ENCODE data around the gene AFF3.

AFF3 gene

DNA sequence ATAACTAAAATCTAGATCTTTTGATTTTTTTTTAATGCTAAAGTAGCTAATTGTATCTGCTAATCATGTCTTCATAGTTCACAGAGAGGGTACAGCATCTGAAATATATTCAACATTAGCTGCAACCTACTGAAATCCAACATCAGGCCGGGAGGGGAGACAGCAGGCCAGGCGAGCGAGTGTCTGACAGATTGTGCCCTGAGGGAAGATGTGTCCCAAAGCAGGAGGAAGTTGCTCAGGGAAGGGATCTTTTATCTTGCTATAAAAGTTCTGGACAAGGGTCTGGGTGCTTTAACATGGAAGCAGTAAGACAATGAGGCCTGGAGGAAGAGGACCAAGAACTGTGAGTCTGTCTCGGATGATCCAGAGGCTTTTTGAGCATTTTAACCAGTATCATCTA is 274.1 kb downstream of the AFF3 start:
- H3K4me3 Mint-ChIP-seq = no peak overlapping the region
- H3K4me1 Mint-ChIP-seq (ENCODE audit: low read depth) = no peaks in the 10 kb centered on the region
- no peak overlapping the region for H3K27ac Mint-ChIP-seq
- no peaks in the 10 kb centered on the region for H3K27me3 Mint-ChIP-seq (ENCODE audit: low read depth)
- no peaks in the 10 kb centered on the region for H3K36me3 Mint-ChIP-seq (ENCODE audit: low read depth)
- DNase-seq (ENCODE audit: low spot score) = no peak
- no peaks in the 10 kb centered on the region for H3K9me3 Mint-ChIP-seq

DNA sequence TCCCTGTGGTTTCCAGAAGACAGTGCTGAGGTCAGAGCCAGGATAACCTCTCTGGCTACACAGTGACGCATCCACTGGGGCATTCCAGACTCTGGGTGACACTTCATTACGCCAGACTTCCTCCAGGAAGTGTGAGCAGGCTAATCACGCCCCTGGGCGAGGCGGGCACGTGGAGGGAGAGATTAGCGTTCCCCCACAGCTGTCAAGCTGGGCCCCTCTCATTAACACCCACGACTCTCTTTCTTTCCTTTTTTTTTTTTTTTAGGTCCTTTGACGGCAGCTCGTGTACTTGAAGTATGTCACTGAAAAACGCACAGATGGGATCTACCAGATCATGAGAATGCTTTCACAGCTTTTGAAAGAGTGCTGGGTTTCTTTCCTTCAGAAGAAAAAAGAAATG is 274.6 kb downstream of the AFF3 start:
- Mint-ChIP-seq H3K27ac (no peak overlapping the region), H3K36me3 (ENCODE audit: low read depth) (no peaks in the 10 kb centered on the region), H3K4me1 (ENCODE audit: low read depth) (no peaks in the 10 kb centered on the region), H3K4me3 (no peak overlapping the region), H3K27me3 (ENCODE audit: low read depth) (no peaks in the 10 kb centered on the region), H3K9me3 (no peaks in the 10 kb centered on the region)
- DNase-seq (ENCODE audit: low spot score) = no peak

DNA sequence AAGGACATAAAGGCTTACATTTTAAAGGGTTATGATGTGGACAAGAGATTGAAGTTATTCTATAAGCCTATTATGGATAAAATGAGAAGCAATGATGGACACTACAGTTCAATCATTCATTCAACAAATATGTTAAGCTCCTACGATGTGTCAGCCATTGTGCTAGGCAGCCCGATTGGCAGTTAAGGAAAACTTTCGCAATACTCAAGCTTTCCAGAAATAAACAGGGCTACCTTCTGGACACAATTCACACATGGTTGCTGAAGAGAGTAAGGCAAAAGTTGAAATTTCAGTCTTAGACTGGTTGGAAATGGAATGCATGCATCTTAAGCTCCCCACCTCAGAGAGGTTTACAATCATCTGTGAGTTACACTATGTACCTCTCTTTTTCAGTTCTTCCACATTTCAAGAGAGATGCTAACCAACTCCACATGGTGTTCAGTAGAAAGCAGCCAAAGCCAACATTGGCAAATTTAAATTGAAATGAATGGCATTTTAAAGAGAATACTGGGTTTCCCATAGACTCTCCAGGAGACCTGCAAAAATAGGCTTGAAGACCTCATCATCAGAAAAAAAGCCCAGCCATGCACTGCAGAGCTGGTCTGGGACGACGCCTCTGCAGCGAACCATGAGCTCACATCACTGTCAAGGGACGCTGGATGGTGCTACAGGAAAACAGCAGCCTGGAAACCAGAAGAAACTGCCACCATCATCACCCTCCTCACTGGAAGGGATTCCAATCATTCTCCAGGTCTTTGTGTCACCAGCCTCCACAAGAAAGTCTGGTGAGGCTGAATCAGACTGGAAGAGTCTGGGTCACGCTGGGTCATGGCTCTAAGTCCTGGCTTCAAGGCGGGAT is 276.3 kb downstream of the AFF3 start:
- DNase-seq (ENCODE audit: low spot score) = no peak
- no peaks in the 10 kb centered on the region for H3K36me3 Mint-ChIP-seq (ENCODE audit: low read depth)
- H3K27ac Mint-ChIP-seq = no peak overlapping the region
- no peak overlapping the region for H3K4me3 Mint-ChIP-seq
- H3K4me1 Mint-ChIP-seq (ENCODE audit: low read depth) = peaks cover 15% of the 10 kb centered on the region
- no peaks in the 10 kb centered on the region for H3K9me3 Mint-ChIP-seq
- H3K27me3 Mint-ChIP-seq (ENCODE audit: low read depth) = no peaks in the 10 kb centered on the region

DNA sequence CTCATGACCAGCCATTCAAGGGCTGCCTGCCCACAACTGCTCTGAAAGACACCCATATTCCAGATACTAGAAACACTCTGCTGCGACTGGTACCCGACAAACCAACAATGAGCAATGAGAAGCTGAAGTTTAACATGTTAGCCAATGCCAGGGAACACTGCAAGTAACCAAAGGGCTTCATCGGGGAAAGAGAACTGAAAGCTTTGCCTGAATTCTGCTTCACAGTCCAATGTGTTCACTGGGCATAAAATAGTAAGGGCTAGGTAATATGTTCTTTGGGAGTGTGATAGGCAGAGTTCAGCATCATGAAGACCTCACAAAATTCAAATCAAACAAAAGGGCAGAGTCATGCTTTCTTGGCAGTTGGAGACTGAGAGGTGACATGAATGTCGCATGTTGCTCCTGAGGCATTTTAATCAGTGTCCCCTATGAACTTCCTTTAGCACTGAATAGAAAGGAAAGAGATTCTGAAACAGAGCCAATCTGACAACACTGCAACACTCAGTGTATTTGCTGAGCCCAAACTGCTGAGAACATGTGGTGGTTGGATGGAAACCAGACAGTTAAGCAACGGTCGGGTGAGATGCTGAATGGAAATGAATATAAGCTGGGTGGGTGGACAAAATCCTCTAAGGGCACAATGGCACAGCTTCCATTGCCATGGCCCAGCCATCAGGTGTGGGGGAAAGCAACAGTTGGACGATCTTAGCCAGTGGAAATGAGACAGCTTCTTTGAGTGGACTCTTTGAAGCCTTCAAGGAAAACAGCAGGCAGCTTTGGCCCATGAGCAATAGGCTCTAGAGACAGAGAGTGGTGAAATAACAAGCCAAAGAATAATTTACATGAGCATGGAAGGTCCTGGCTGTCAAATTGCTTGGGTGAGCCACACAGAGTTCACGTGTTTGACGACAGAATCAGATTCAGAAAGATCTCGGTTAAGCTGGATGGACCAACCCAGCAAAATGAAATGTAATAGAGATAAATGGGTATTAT is 277.5 kb downstream of the AFF3 start:
- no peak for DNase-seq (ENCODE audit: low spot score)
- no peak overlapping the region for H3K4me3 Mint-ChIP-seq
- no peak overlapping the region for H3K27ac Mint-ChIP-seq

GRCh38 chr2:99863903-99864270 is 278.5 kb downstream of the AFF3 start:
- Mint-ChIP-seq H3K27ac (no peak overlapping the region), H3K4me1 (ENCODE audit: low read depth) (peaks cover 19% of the 10 kb centered on the region), H3K9me3 (no peaks in the 10 kb centered on the region), H3K36me3 (ENCODE audit: low read depth) (no peaks in the 10 kb centered on the region), H3K4me3 (no peak overlapping the region), H3K27me3 (ENCODE audit: low read depth) (peaks cover 2% of the 10 kb centered on the region)
- no peak for DNase-seq (ENCODE audit: low spot score)

More for the DNA sequence above, 277.5 kb downstream of the AFF3 start:
- no peaks in the 10 kb centered on the region for H3K9me3 Mint-ChIP-seq
- H3K4me1 Mint-ChIP-seq (ENCODE audit: low read depth) = peaks cover 19% of the 10 kb centered on the region
- no peaks in the 10 kb centered on the region for H3K27me3 Mint-ChIP-seq (ENCODE audit: low read depth)
- H3K36me3 Mint-ChIP-seq (ENCODE audit: low read depth) = no peaks in the 10 kb centered on the region

- Mint-ChIP-seq H3K36me3 (ENCODE audit: low read depth) (no peaks in the 10 kb centered on the region), H3K4me1 (ENCODE audit: low read depth) (peaks cover 19% of the 10 kb centered on the region), H3K27ac (no peak overlapping the region), H3K4me3 (no peak overlapping the region), H3K27me3 (ENCODE audit: low read depth) (peaks cover 2% of the 10 kb centered on the region), H3K9me3 (no peaks in the 10 kb centered on the region)
- DNase-seq (ENCODE audit: low spot score) = no peak
Measured at GRCh38 chr2:99863236-99863902, 279.0 kb downstream of the AFF3 start.

DNA sequence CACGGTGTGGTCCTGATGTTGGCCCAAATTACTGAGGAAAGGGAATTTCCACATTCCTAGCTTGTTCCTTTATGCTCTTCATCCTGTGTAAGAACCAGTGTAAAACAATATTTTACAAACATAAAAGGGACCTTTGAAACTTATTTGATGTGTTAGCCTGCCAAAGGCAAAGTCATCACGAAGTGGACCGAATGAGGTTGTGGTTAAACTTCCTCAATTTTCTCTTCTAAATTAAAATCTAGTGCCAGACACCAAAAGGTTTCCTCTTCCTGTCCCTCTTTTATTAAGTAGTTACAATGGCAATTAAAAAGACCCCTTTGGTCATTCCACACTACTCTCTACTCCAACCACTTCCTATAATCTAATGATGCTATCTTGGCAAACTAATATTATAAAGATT is 279.8 kb downstream of the AFF3 start:
- H3K9me3 Mint-ChIP-seq = no peaks in the 10 kb centered on the region
- H3K27ac Mint-ChIP-seq = no peak overlapping the region
- peaks cover 19% of the 10 kb centered on the region for H3K4me1 Mint-ChIP-seq (ENCODE audit: low read depth)
- DNase-seq (ENCODE audit: low spot score) = no peak
- peaks cover 2% of the 10 kb centered on the region for H3K27me3 Mint-ChIP-seq (ENCODE audit: low read depth)
- H3K36me3 Mint-ChIP-seq (ENCODE audit: low read depth) = no peaks in the 10 kb centered on the region
- H3K4me3 Mint-ChIP-seq = no peak overlapping the region

- Mint-ChIP-seq H3K4me3 (no peak overlapping the region), H3K27me3 (ENCODE audit: low read depth) (peaks cover 2% of the 10 kb centered on the region)
- DNase-seq (ENCODE audit: low spot score) = no peak
Measured at GRCh38 chr2:99861376-99861760, 281.0 kb downstream of the AFF3 start.

GRCh38 chr2:99860720-99861375 is 281.5 kb downstream of the AFF3 start:
- Mint-ChIP-seq H3K36me3 (ENCODE audit: low read depth) (no peaks in the 10 kb centered on the region), H3K4me1 (ENCODE audit: low read depth) (peaks cover 19% of the 10 kb centered on the region), H3K9me3 (no peaks in the 10 kb centered on the region), H3K27me3 (ENCODE audit: low read depth) (peaks cover 2% of the 10 kb centered on the region), H3K4me3 (no peak overlapping the region), H3K27ac (no peak overlapping the region)
- DNase-seq (ENCODE audit: low spot score) = no peak

More at GRCh38 chr2:99861376-99861760, 281.0 kb downstream of the AFF3 start:
- Mint-ChIP-seq H3K36me3 (ENCODE audit: low read depth) (no peaks in the 10 kb centered on the region), H3K27ac (no peak overlapping the region), H3K9me3 (no peaks in the 10 kb centered on the region), H3K4me1 (ENCODE audit: low read depth) (peaks cover 19% of the 10 kb centered on the region)

DNA sequence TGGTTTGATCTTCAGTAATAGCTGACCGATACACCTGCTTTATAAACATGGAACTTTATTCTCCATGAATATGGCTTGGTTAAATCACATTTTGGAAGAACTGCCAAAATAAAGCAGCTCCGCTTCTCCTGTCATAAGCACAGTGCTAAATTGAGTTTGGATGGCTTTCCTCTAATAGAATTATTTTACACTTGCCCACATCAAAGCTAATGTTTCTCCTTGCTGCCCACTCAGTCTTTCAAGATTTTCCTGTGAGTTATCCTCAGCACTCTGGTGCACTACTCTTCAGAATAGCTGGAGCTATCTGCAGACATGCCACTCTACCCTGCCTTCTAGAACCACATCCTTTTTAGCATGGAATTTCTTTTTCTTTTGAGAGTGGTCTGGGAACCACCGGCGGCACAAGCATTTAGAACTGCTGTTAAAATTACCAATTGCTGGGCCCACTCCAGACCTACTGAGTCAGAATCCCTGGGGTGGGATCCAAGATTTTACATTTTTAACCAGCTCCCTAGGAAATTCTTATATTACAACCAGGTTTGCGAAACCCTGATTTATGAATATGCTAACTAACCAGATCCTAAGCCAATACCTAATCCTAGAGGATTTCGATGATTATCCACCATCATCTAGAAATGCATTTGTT is 283.3 kb downstream of the AFF3 start:
- peaks cover 19% of the 10 kb centered on the region for H3K4me1 Mint-ChIP-seq (ENCODE audit: low read depth)
- DNase-seq (ENCODE audit: low spot score) = no peak
- no peak overlapping the region for H3K4me3 Mint-ChIP-seq
- H3K27me3 Mint-ChIP-seq (ENCODE audit: low read depth) = peaks cover 4% of the 10 kb centered on the region
- H3K9me3 Mint-ChIP-seq = no peaks in the 10 kb centered on the region
- no peak overlapping the region for H3K27ac Mint-ChIP-seq
- no peaks in the 10 kb centered on the region for H3K36me3 Mint-ChIP-seq (ENCODE audit: low read depth)

- DNase-seq (ENCODE audit: low spot score) = no peak
- Mint-ChIP-seq H3K4me3 (no peak overlapping the region), H3K27me3 (ENCODE audit: low read depth) (peaks cover 4% of the 10 kb centered on the region), H3K9me3 (no peaks in the 10 kb centered on the region), H3K4me1 (ENCODE audit: low read depth) (peaks cover 19% of the 10 kb centered on the region), H3K27ac (no peak overlapping the region), H3K36me3 (ENCODE audit: low read depth) (no peaks in the 10 kb centered on the region)
Measured at GRCh38 chr2:99857867-99858444, 284.4 kb downstream of the AFF3 start.

GRCh38 chr2:99857372-99857771 is 285.0 kb downstream of the AFF3 start:
- no peak for DNase-seq (ENCODE audit: low spot score)
- Mint-ChIP-seq H3K27me3 (ENCODE audit: low read depth) (peaks cover 4% of the 10 kb centered on the region), H3K4me3 (no peak overlapping the region), H3K36me3 (ENCODE audit: low read depth) (no peaks in the 10 kb centered on the region), H3K4me1 (ENCODE audit: low read depth) (peaks cover 16% of the 10 kb centered on the region), H3K9me3 (no peaks in the 10 kb centered on the region), H3K27ac (no peak overlapping the region)

- Mint-ChIP-seq H3K27ac (no peak overlapping the region), H3K9me3 (no peaks in the 10 kb centered on the region), H3K4me1 (ENCODE audit: low read depth) (peaks cover 4% of the 10 kb centered on the region)
Measured at GRCh38 chr2:99856119-99856518, 286.3 kb downstream of the AFF3 start.

More at GRCh38 chr2:99856119-99856518, 286.3 kb downstream of the AFF3 start:
- DNase-seq (ENCODE audit: low spot score) = no peak
- H3K27me3 Mint-ChIP-seq (ENCODE audit: low read depth) = peaks cover 4% of the 10 kb centered on the region
- H3K4me3 Mint-ChIP-seq = no peak overlapping the region
- H3K36me3 Mint-ChIP-seq (ENCODE audit: low read depth) = no peaks in the 10 kb centered on the region
